NCI-H146 treated with DMSO at 0.1 percent for 48 hours (cell line): Measurements from ENCODE around the gene EIF2S1.
"Not testable (repeated sequence)": the region's sequence is repeated elsewhere in the genome, so short reads cannot be mapped to it uniquely, and the experiment has no call there.

Experiments used
- DNase-seq: peaks from one replicate; lab custom pipeline; 2025; ENCODE audit not compliant: unreplicated experiment; lab: John Stamatoyannopoulos, UW

The EIF2S1 gene

GRCh38 chr14:67371247-67372148, 11.4 kb downstream of the EIF2S1 start:
- DNase-seq = no peak

DNA sequence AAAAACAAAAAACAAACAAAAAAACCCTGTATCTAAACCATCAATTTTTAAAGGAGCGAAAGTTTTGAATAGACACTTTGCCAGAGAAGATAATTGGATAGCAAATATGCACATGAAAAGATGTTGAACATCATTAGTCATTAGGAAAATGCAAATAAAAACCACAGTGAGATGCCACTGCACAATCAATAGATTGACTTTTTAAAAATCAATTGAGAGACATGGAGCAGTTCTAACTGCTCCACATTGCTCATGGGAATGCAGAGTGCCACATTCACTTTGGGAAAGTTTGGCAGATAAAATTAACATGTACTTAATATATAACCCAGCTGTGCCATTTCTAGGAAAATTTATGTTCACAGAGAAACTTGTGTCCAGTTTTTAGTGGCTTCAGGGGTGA, 12.7 kb downstream of the EIF2S1 start:
- DNase-seq = no peak

DNA sequence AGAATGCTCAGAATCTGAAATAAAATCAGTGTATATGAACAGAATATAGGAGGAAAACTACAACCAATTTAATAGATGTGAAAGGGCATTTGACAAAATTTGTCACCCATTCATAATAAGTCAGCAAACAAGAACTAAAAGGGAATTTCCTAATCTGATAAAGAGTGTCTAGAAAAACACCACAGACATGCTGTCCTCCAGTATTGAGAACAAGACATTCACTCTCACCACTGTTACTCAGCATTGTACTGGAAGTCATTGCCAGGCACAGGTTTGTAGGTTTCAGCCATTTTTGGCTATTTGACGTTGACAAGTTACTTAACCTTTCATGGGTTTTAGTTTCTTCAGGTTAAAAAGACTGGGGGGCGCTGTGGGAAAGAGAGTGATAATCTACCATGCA, 13.2 kb downstream of the EIF2S1 start:
- no peak for DNase-seq

- no peak for DNase-seq
Measured at GRCh38 chr14:67377916-67378315, 17.8 kb downstream of the EIF2S1 start.

GRCh38 chr14:67385120-67385519, 25.0 kb downstream of the EIF2S1 start:
- DNase-seq = no peak

DNA sequence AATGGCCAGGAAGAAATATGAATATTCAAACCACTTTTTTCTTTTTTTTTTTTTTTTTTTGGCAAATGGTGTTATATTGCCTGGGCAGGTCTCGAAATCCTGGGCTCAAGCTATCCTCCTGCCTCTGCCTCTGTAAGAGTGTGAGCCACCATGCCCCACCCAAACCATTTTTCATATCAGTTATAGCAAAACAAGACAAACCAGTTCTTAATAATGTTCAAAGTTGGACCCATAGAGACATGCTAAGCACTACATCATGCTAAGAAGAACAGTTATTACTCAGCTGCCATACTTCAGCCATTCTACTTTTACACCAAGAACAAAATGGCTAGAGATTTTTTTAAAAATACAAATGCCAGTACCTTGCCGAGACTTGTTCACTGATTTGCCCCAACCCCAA, 25.5 kb downstream of the EIF2S1 start:
- DNase-seq = no peak

DNA sequence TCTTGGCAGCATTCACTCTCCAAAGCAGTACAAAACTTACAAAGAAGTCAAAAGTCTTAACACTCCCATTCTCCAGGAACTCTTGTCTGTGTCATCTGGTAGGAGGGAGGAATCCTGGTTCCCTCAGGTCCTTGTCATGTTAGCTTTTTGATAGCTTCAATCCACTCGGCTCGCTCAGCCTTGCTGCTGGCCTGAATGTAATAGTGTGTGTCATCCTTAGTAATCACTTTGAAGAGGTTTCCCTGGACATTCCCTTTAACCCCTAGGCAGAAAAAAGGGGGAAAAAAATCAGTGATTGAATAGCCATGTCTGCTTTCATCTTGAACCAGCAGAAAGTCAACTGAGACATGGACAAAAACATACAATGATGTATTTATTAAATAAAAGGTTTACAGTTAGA, 27.1 kb downstream of the EIF2S1 start:
- no peak for DNase-seq

- DNase-seq = no peak
Measured at GRCh38 chr14:67389275-67389674, 29.1 kb downstream of the EIF2S1 start.

- no peak for DNase-seq
Measured at GRCh38 chr14:67389811-67390534, 29.8 kb downstream of the EIF2S1 start.

DNA sequence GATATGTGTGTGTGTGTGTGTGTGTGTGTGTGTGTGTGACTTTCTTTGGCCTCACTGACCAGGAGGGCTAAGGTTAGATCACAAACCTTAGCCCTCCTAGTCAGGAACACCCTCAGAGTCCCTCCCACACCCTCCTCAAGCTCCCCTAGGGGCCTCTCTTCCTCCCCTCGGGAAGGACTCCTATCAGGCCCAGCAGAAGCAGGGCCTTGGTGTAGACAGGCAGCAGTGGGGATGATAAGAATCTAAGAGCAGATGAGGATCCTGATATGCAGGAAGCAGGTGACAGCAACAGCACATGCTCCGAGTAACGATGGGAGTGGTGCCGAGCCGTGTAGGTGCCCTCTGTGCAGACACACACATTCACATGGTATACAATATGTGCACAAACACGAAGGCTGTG, 31.1 kb downstream of the EIF2S1 start:
- DNase-seq = no peak

DNA sequence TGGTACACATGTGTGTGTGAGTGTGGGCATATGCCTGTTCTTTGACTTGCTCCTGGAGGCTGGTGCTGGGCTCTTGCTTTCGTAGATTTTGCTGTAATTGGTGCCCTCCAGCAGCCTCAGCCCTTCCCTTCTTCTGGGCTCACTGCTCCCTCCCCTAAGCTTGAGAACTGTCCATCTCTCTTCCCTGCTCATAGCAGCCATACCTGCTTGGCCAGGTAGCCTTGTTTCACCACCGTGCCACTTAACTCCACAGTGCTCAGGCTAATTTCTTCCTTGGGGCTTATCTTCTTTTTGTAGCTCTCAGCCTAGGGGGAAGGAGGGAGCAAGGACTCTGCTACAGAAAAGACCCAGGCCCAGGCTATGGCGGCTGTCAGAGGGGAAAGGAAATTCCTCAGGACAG, 32.0 kb downstream of the EIF2S1 start:
- DNase-seq = no peak

- DNase-seq = no peak
Measured at GRCh38 chr14:67392800-67393199, 32.7 kb downstream of the EIF2S1 start.

DNA sequence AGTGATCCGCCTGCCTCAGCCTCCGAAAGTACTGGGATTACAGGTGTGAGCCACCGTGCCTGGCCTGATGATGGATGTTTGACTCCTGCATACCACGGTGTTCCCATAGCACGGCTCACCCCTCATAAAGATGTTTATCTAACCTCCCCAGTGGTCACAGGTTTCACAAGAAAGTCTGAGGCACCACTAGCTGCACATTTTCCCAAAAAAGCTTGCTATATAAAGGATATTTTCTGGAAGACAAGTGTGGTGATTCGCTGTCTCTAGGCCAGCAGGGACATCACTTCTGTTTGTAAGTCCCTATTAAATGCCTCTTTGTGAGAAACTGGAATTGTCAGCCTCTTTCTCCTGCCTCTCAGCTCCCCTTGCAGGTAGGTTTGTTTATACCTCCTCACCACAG, 33.6 kb downstream of the EIF2S1 start:
- DNase-seq = no peak

DNA sequence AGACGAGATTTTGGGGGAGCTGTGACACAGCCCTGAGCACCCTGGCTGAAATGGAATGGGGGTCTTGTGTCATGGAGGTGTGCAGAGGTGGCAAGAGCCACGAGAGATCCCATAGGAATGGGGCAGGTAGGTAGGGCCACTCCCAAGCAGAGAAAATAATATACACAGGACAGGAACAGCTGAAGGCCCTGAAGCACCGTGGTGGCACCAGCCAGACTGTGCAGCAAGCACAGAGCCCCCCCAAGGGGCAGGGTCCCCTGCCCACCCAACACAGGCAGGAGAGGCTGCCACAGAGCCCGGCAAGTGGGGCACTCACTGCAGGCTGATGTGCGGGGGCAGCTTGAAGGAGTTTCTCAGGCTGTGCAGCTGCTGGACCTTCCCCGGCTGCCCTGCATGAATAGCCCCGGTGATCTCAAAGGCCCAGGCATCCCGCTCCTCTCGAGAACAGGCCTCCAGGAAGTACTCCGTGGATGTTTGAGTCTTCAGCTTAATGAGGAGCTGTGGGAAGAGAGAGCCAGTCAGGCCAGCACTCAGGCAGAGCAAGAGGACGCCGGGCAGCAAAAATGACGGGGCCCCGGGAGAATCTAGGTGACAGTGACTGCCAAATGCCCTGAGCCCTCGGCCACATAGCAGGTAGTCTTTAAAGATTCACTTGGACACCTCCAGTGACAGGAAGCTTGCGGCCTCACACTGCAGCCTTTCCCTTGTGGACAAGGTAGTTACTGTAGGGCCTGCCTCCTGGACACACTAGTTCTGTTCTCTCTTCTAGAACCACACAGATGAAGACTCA, 35.2 kb downstream of the EIF2S1 start:
- DNase-seq = no peak

GRCh38 chr14:67395876-67396189, 35.7 kb downstream of the EIF2S1 start:
- DNase-seq = no peak

- no peak for DNase-seq
Measured at GRCh38 chr14:67396381-67396970, 36.3 kb downstream of the EIF2S1 start.

DNA sequence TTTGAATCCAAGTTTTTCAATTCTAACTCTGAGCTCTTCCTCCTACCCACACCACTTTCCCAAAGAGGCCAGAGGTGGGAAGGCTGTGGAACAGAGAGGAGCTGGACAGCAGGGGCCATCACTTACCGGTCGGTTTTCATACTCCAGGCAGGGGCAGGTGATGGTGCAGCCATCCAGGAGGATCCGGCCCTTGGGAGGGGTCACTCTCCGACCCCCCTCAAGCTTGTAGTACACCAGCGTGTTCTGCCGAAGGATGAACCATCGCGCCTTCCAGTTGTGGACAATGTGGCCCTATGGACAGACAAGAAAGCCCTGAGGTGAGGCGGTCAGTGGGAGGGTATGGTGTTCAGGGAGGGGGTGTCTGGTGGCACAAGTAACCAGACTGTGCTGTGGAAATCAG, 37.4 kb downstream of the EIF2S1 start:
- no peak for DNase-seq

GRCh38 chr14:67400434-67400833, 40.3 kb downstream of the EIF2S1 start:
- no peak for DNase-seq

DNA sequence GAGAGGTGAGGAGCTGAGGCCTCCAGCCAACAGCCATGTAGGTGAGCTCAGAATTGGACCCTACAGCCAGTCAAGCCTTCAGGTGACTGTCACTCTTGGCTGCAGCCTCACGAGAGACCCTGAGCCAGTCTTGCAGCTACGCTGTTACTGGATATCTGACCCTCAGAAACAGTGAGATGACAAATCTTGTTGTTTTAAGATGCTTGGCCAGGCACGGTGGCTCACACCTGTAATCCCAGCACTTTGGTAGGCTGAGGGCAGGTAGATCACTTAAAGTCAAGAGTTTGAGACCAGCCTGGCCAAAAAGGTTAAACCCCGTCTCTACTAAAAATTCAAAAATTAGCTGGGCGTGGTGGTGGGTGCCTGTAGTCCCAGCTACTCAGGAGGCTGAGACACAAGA, 45.6 kb downstream of the EIF2S1 start:
- no peak for DNase-seq

- not testable (repeated sequence) for DNase-seq
Measured at GRCh38 chr14:67408122-67408801, 48.1 kb downstream of the EIF2S1 start.

- no peak for DNase-seq
Measured at GRCh38 chr14:67409461-67409860, 49.3 kb downstream of the EIF2S1 start.
